OCI-LY1 (cell line): Measurements from ENCODE around the gene SEMA4C.

Experiments
- CTCF ChIP-seq: fragments of 200-600 bp; sonication (generic), shearing (Covaris generic); IDR thresholded peaks from 2 replicates; pipeline ENCODE4 v1.5.1; 2017; ENCODE audit warnings: mild to moderate bottlenecking, antibody characterized with exemption, low read length, moderate library complexity, mixed read lengths
- EZH2 ChIP-seq: fragments of 200-600 bp; sonication (generic), shearing (Covaris generic); IDR thresholded peaks from 2 replicates; pipeline ENCODE4 v1.8.0; 2017; ENCODE audit warnings: borderline replicate concordance, mixed run types, mild to moderate bottlenecking, antibody characterized with exemption, low read length, moderate library complexity, mixed read lengths

GRCh38 chr2:96809951-96810782 is 59.7 kb downstream of the SEMA4C start:
- TF ChIP-seq CTCF, result no peak
- TF ChIP-seq EZH2, result no peak
